Activated T-cell treated with anti-CD3 and anti-CD28 coated beads, Interleukin-2, amount 50 U/mL, for 72 hours (primary cell): Measurements from ENCODE around the gene DENND4B. TPM values are rescaled to one million over a fixed set of nuclear protein-coding genes. Genes with fewer than 3 reads are reported as not detected.

ENCODE experiments used
- ATAC-seq, 2 donors: fragments of 150-1000 bp; cut with Tn5 transposase; replicated peaks in 1 of 2; 2 replicates each; pipeline ENCODE4 v1.10.0; 2021; ENCODE audit warnings: moderate library complexity in 2 of 2, mild to moderate bottlenecking in 1 of 2
- DNase-seq, 2 donors: peaks; one replicate each; pipeline ENCODE4 v3.0.0; 2021 to 2022; ENCODE audit warnings: mixed read lengths in 1 of 2
- H3K27ac Mint-ChIP-seq: one replicate; pipeline ENCODE4 v1.8.0; 2022; ENCODE audit warnings: mild to moderate bottlenecking, moderate library complexity, mixed read lengths
- H3K27me3 Mint-ChIP-seq: one replicate; pipeline ENCODE4 v1.8.0; 2022; ENCODE audit warnings: low read depth, mixed read lengths
- H3K36me3 Mint-ChIP-seq, 2 donors: one replicate each; pipeline ENCODE4 v1.8.0; 2022; ENCODE audit warnings: mixed read lengths in 2 of 2, mild to moderate bottlenecking in 1 of 2; ENCODE audit not compliant: insufficient read depth in 2 of 2
- H3K4me1 Mint-ChIP-seq: one replicate; pipeline ENCODE4 v1.8.0; 2022; ENCODE audit warnings: low read depth, mixed read lengths
- H3K4me3 Mint-ChIP-seq, 2 donors: one replicate each; pipeline ENCODE4 v1.8.0; 2022; ENCODE audit warnings: mild to moderate bottlenecking in 2 of 2, mixed read lengths in 2 of 2, moderate library complexity in 2 of 2
- H3K9me3 Mint-ChIP-seq, 2 donors: one replicate each; pipeline ENCODE4 v1.8.0; 2022; ENCODE audit warnings: mixed read lengths in 2 of 2
- total RNA-seq, 2 donors: library from RNA; stranded (reverse); gene quantifications; one replicate each; pipeline ENCODE4 v1.2.3, GENCODE V29; 2022

DENND4B gene
- total RNA-seq, 2 donors from 2014 or later, result 105 to 108 TPM

GRCh38 chr1:153963030-153963849 is 16.7 kb upstream of the DENND4B start, which contains the start of gene SLC39A1:
SLC39A1 (minus strand) TSS chr1:153963537; CDS start chr1:153962715, 822 bp downstream.
- DNase-seq (peak; percentile 95 to 97), ATAC-seq (peak; percentile 55 to 63)
- Mint-ChIP-seq H3K27ac (peak within 1 kb of the TSS; percentile 48), H3K36me3 (peaks cover 3 to 12% of the 10 kb centered on the region in 2 donors), H3K27me3 (no peaks in the 10 kb centered on the region), H3K4me1 (peaks cover 83% of the 10 kb centered on the region), H3K9me3 (no peaks in the 10 kb centered on the region), H3K4me3 (peak within 1 kb of the TSS; percentile 74 to 85)

DNA sequence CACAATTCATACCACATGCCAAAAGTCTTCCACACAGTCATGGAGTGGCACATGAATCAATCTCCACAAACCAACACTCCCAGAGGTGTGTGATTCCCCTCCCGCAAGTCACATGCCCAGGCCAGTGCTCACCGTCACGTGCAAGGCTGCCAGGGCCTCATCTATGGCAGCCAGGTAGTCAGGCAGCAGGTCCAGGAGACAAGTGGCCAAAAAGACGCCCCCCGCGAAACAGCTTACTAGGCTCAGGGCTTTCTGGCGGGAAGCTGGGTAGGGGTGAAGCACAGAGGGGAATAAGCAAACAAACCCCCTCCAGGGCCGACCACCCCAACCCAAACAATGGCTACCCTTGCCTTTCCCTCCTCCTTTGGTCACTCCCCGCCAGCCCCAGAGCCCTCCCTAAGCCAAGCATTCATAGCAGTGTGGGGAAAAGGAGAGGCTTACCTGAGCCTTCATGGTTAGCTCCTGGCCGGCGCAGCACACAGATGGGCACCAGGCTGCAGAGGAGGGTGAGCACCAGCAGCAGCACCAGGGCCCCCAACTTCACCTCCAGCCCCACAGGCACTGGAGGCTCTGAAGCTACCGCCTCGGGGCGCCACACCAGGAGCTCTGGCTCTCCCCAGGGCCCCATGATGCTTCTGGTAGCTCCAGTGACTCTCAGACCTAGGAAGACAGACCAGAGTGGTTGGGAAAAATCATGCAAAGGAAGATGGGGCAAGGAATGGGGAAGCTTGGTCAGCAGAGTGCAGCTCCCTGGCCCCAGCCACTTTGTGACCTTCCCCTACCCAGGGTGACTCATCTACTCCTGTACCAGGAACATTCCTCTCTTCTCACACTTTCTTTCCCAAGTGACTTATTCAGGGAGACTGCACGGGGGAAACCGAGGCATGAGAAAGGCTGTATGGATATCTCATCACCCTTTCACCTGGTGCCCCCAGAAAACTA is 15.8 kb upstream of the DENND4B start:
- ATAC-seq (no peak), DNase-seq (no peak)
- Mint-ChIP-seq H3K27ac (peak overlapping the region; percentile 31), H3K9me3 (no peaks in the 10 kb centered on the region), H3K4me1 (peaks cover 75% of the 10 kb centered on the region), H3K36me3 (peaks cover 5 to 12% of the 10 kb centered on the region in 2 donors), H3K4me3 (peak overlapping the region; percentile 74 to 85), H3K27me3 (no peaks in the 10 kb centered on the region)

- Mint-ChIP-seq H3K4me1 (peaks cover 73% of the 10 kb centered on the region), H3K36me3 (peaks cover 8 to 9% of the 10 kb centered on the region in 2 donors), H3K9me3 (no peaks in the 10 kb centered on the region), H3K27me3 (no peaks in the 10 kb centered on the region), H3K4me3 (peak overlapping the region; percentile 74 to 85), H3K27ac (peak overlapping the region; percentile 45)
- ATAC-seq (no peak), DNase-seq (no peak)
Measured at GRCh38 chr1:153961421-153961820, 14.9 kb upstream of the DENND4B start.

DNA sequence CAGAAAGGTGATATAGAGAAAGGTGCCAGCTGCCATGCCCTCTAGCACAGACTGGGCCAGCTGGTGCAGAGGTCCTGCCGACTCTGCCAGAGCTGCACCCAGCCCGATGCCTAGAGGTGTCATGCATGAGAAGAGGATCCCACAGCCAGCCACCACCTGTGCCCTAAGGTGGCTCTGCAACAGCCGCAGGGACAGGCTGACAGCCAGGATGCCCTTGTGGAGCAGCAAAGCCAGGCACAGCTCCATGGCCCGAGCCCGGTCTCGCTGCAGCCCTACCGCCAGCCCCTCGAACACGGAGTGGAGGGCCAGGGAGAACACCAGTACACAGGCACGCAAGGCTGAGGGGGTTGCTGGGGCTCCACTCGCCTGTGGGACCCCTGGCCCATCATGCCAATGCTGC is 13.7 kb upstream of the DENND4B start:
- H3K4me3 Mint-ChIP-seq, result peak overlapping the region; percentile 8 to 85
- no peak overlapping the region for H3K27ac Mint-ChIP-seq
- H3K27me3 Mint-ChIP-seq, result no peaks in the 10 kb centered on the region
- no peaks in the 10 kb centered on the region for H3K9me3 Mint-ChIP-seq
- H3K36me3 Mint-ChIP-seq, result peaks cover 4 to 6% of the 10 kb centered on the region in 2 donors
- ATAC-seq, result no peak
- DNase-seq, result no peak
- peaks cover 70% of the 10 kb centered on the region for H3K4me1 Mint-ChIP-seq

DNA sequence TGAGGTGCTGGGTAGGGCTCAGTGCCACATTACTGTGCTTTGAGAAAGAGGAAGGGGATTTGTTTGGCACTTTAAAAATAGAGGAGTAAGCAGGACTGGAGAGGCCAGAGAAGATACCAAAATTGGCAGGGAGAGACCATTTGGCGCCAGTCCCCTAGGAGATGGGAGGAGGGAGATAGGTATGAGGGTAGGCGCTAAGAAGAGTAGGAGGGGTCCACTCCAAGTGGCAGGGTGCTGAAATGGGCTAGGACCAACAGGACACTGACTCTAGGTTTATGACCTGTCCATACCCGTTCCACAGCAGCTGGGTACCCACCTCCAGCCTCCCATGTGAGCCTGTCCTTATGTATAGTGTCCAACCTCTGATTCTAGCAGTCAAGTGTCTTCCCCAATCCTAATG is 12.9 kb upstream of the DENND4B start:
- H3K4me1 Mint-ChIP-seq, result peaks cover 65% of the 10 kb centered on the region
- ATAC-seq, result no peak
- DNase-seq, result no peak
- H3K9me3 Mint-ChIP-seq, result no peaks in the 10 kb centered on the region
- peaks cover 4 to 6% of the 10 kb centered on the region in 2 donors for H3K36me3 Mint-ChIP-seq
- H3K27me3 Mint-ChIP-seq, result no peaks in the 10 kb centered on the region
- H3K27ac Mint-ChIP-seq, result no peak overlapping the region
- H3K4me3 Mint-ChIP-seq, result no peak overlapping the region

GRCh38 chr1:153958961-153959260 is 12.4 kb upstream of the DENND4B start:
- Mint-ChIP-seq H3K4me1 (peaks cover 65% of the 10 kb centered on the region), H3K4me3 (peak overlapping the region; percentile 97 to 98), H3K27me3 (no peaks in the 10 kb centered on the region), H3K9me3 (no peaks in the 10 kb centered on the region), H3K27ac (peak overlapping the region; percentile 93), H3K36me3 (peaks cover 8 to 10% of the 10 kb centered on the region in 2 donors)
- no peak for ATAC-seq
- DNase-seq, result no peak

GRCh38 chr1:153958111-153958960 is 11.8 kb upstream of the DENND4B start, which contains the start of gene CRTC2:
CRTC2 (minus strand) TSS chr1:153958612; CDS start chr1:153958497, 115 bp downstream.
- peak; percentile 88 to 92 for ATAC-seq
- Mint-ChIP-seq H3K9me3 (no peaks in the 10 kb centered on the region), H3K27ac (peak within 1 kb of the TSS; percentile 93)

GRCh38 chr1:153957744-153958110 is 11.2 kb upstream of the DENND4B start:
- peak; percentile 50 for DNase-seq
- peaks cover 61% of the 10 kb centered on the region for H3K4me1 Mint-ChIP-seq
- peaks cover 9 to 10% of the 10 kb centered on the region in 2 donors for H3K36me3 Mint-ChIP-seq
- H3K9me3 Mint-ChIP-seq, result no peaks in the 10 kb centered on the region
- no peaks in the 10 kb centered on the region for H3K27me3 Mint-ChIP-seq
- peak overlapping the region; percentile 93 for H3K27ac Mint-ChIP-seq
- peak overlapping the region; percentile 97 to 98 for H3K4me3 Mint-ChIP-seq
- ATAC-seq, result peak; percentile 20 to 32

More at GRCh38 chr1:153958111-153958960, 11.8 kb upstream of the DENND4B start, which contains the start of gene CRTC2:
- Mint-ChIP-seq H3K4me1 (peaks cover 62% of the 10 kb centered on the region), H3K4me3 (peak within 1 kb of the TSS; percentile 97 to 98), H3K27me3 (no peaks in the 10 kb centered on the region), H3K36me3 (peaks cover 9 to 10% of the 10 kb centered on the region in 2 donors)
- peak; percentile 97 to 99 for DNase-seq

DNA sequence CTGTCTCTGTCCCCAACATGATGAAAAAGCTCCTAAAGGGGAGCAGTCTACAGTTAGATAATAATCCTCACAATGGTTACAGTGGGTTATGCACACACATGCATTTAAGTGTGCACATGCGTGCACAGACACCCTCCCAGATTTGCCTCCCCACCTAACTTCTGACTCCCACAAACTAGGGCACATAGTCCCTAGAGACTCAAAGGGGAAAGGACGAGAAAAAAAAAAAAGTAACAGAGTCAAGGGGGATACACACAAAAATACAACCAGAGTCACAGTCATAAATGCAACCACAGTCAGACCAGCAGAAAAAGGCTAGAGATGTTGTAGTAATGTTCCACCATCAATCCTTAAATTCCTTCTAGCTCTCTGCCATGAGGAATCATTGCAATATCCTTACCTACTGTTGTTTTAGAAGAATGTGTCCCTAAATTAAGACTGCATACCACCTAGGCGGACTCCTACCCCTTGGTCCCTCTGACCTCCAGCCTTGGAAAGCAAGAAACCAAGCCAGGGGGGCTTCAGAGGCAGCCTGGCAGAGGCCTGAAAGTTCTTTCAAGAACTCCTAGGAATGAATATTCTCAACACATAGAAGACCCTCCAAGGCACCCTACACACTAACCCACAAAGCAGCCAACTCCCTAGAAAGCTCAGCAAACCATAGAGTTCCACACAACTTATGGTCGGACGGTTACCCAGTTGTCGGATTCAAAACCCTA is 10.6 kb upstream of the DENND4B start:
- Mint-ChIP-seq H3K27ac (peak overlapping the region; percentile 93), H3K36me3 (peaks cover 9 to 14% of the 10 kb centered on the region in 2 donors), H3K9me3 (no peaks in the 10 kb centered on the region), H3K4me3 (peak overlapping the region; percentile 97 to 98), H3K4me1 (peaks cover 56% of the 10 kb centered on the region), H3K27me3 (no peaks in the 10 kb centered on the region)
- DNase-seq (no peak), ATAC-seq (no peak)

- ATAC-seq (no peak), DNase-seq (no peak)
- peaks cover 18 to 19% of the 10 kb centered on the region in 2 donors for H3K36me3 Mint-ChIP-seq
- no peaks in the 10 kb centered on the region for H3K27me3 Mint-ChIP-seq
- H3K4me1 Mint-ChIP-seq, result peaks cover 47% of the 10 kb centered on the region
- H3K4me3 Mint-ChIP-seq, result peak overlapping the region in 1 of 2 donors; percentile 21
- H3K27ac Mint-ChIP-seq, result no peak overlapping the region
- no peaks in the 10 kb centered on the region for H3K9me3 Mint-ChIP-seq
Measured at GRCh38 chr1:153954826-153955225, 8.3 kb upstream of the DENND4B start.

GRCh38 chr1:153953859-153954365 is 7.4 kb upstream of the DENND4B start:
- no peaks in the 10 kb centered on the region for H3K27me3 Mint-ChIP-seq
- H3K36me3 Mint-ChIP-seq, result peaks cover 18 to 19% of the 10 kb centered on the region in 2 donors
- no peak for ATAC-seq
- no peaks in the 10 kb centered on the region for H3K9me3 Mint-ChIP-seq
- peaks cover 38% of the 10 kb centered on the region for H3K4me1 Mint-ChIP-seq
- peak overlapping the region; percentile 39 to 58 for H3K4me3 Mint-ChIP-seq
- DNase-seq, result no peak
- peak overlapping the region; percentile 13 for H3K27ac Mint-ChIP-seq
